ENCODE data around the gene BPI. TPM values are rescaled to one million over a fixed set of nuclear protein-coding genes. Genes with fewer than 3 reads are reported as not detected.

Gene BPI
- total RNA-seq, 2 donors from 2014 or later: not detected

DNA sequence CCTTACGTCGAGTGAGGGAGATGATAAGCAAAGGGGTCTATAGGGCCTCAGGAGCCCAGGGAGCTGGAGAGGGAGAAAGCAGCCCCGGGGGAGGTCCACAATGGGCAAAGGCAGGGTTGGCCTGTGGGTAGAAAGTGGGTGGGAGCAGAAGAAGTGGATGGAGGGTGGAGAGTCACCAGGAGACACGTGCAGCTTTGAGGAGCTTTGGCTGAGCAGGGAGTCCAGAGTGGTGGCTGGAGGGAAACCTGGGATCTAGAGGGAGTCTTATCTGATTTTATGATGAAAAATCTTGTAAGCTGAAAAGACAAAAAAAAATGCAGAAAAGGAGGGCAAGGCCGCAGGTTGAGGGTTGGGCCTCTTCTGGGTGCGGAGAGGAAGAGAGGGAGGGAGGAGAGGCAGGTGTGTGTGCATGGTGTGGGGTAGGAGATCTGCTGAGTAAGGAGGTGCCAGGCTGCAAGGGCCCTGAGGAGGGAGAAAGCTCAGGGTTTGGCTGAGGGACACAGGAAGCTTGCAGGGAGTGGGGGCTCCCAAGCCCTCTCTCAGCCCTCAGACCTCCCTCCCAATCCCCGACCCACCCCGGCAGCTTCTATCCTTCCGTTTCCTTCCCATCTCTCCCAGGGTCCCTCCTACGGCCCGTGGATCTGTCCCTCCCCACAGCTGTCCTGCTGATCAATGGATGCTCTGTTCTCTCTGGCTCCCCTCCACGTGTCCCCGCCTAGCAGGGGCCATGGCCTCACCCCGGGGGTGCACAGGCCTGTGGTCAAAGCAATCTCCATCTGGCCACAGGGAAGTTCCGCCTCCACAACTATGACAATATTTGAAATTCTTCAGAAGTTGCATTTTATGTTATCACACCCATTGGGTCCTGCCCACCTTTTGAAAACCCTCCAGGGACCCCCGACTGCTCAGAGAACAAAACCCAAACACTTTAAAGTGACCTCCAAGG lies 17.1 kb upstream of the BPI start:
- Mint-ChIP-seq H3K27me3 (peaks cover 26% of the 10 kb centered on the region), H3K27ac (no peak overlapping the region), H3K9me3 (no peaks in the 10 kb centered on the region), H3K4me3 (no peak overlapping the region), H3K36me3 (ENCODE audit: low read depth) (no peaks in the 10 kb centered on the region), H3K4me1 (no peaks in the 10 kb centered on the region)
- ATAC-seq (replicated peaks): no peak

DNA sequence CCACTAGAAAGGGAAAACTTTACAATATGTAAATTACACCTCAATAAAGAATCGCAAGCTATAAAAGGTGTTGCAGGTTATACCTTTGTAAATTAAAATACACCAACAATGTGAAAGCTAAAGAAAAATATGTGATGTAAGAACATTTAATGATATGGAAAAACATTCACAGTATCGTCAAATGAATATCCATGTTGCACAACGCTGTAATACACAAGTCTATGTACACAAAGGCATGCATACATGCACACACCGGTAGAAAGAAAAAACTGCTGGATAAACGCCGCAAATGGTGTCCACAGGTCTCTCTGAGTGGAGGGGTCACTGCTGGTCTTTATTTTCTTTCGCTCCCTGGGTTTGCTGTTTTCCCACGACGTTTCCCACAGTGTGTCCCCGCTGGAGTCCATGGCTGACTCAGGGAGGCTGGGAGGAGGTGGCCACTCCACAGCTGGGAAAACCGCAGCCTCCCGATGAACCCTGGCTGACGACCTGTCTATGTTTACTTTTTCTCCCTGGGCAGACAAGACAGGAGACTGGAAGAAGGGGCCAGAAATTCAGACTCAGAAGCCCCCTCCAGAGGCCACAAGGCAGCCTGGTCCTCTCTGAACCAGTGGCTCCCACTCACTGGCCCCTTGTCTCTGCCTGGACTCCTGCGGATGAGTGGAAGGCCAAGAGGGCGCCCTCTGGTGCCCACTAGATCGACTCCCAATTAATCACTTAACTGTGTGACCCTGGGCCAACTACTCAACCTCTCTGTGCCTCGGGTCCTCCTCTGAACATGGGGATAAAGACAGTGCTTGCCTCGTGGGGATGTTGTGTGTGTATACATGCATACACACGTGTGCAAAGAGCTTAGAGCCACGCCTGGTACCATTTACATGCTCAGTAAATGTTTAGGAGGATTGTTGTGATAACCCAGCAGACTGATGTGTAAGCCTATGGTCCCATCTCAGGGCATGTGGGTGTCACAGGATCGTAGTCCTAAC lies 12.8 kb upstream of the BPI start:
- Mint-ChIP-seq H3K36me3 (ENCODE audit: low read depth) (no peaks in the 10 kb centered on the region), H3K4me3 (no peak overlapping the region), H3K27ac (no peak overlapping the region), H3K9me3 (no peaks in the 10 kb centered on the region), H3K27me3 (peaks cover 38% of the 10 kb centered on the region), H3K4me1 (no peaks in the 10 kb centered on the region)
- no peak for ATAC-seq (replicated peaks)

- Mint-ChIP-seq H3K27me3 (peaks cover 32% of the 10 kb centered on the region), H3K9me3 (no peaks in the 10 kb centered on the region), H3K4me3 (no peak overlapping the region), H3K36me3 (ENCODE audit: low read depth) (no peaks in the 10 kb centered on the region), H3K4me1 (no peaks in the 10 kb centered on the region), H3K27ac (no peak overlapping the region)
- no peak for ATAC-seq (replicated peaks)
Observed at GRCh38 chr20:38291966-38292365, 12.0 kb upstream of the BPI start.

DNA sequence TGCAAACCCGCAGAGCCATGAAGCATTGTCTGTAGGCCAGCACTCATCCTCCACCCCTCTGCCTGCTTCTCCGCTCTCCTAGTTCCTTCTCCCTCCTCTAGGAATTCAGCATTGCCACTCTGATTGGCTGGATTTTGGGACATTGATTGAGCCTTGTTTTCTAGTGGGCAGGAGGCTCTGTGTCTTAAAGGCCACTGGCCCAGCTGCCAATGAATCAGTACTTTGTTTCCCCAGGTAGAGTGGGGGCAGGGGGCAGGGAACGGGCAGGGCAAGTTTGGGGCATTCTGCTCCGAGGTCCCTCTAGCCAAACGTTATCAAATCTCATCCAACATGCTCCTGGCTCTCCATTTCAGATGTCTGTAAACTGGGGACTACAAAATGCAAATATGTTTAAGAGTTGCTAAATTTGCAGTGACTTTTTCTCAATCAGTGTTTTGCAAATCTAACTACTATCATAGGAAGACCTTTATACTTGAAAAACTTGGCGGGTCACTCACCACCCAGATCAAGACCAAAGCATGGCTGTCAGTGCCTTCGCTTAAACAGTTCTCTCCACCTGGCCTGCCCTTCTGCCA lies 10.4 kb upstream of the BPI start:
- H3K4me1 Mint-ChIP-seq: no peaks in the 10 kb centered on the region
- no peak for ATAC-seq (replicated peaks)
- H3K4me3 Mint-ChIP-seq: no peak overlapping the region
- no peak overlapping the region for H3K27ac Mint-ChIP-seq
- H3K9me3 Mint-ChIP-seq: no peaks in the 10 kb centered on the region
- H3K27me3 Mint-ChIP-seq: peaks cover 22% of the 10 kb centered on the region
- H3K36me3 Mint-ChIP-seq (ENCODE audit: low read depth): no peaks in the 10 kb centered on the region

GRCh38 chr20:38294076-38294591 lies 9.8 kb upstream of the BPI start:
- no peak overlapping the region for H3K4me3 Mint-ChIP-seq
- H3K36me3 Mint-ChIP-seq (ENCODE audit: low read depth): no peaks in the 10 kb centered on the region

GRCh38 chr20:38295811-38296210 lies 8.1 kb upstream of the BPI start:
- Mint-ChIP-seq H3K4me3 (no peak overlapping the region), H3K27ac (no peak overlapping the region), H3K36me3 (ENCODE audit: low read depth) (no peaks in the 10 kb centered on the region), H3K4me1 (no peaks in the 10 kb centered on the region), H3K27me3 (peaks cover 22% of the 10 kb centered on the region), H3K9me3 (no peaks in the 10 kb centered on the region)
- ATAC-seq (replicated peaks): no peak

More at GRCh38 chr20:38294076-38294591, 9.8 kb upstream of the BPI start:
- Mint-ChIP-seq H3K27ac (no peak overlapping the region), H3K27me3 (peaks cover 18% of the 10 kb centered on the region), H3K4me1 (no peaks in the 10 kb centered on the region), H3K9me3 (no peaks in the 10 kb centered on the region)
- ATAC-seq (replicated peaks): no peak

- H3K9me3 Mint-ChIP-seq: no peaks in the 10 kb centered on the region
- no peaks in the 10 kb centered on the region for H3K4me1 Mint-ChIP-seq
- ATAC-seq (replicated peaks): no peak
- no peak overlapping the region for H3K27ac Mint-ChIP-seq
- no peak overlapping the region for H3K4me3 Mint-ChIP-seq
- no peaks in the 10 kb centered on the region for H3K36me3 Mint-ChIP-seq (ENCODE audit: low read depth)
- H3K27me3 Mint-ChIP-seq: peaks cover 23% of the 10 kb centered on the region
Observed at GRCh38 chr20:38296433-38296832, 7.5 kb upstream of the BPI start.

DNA sequence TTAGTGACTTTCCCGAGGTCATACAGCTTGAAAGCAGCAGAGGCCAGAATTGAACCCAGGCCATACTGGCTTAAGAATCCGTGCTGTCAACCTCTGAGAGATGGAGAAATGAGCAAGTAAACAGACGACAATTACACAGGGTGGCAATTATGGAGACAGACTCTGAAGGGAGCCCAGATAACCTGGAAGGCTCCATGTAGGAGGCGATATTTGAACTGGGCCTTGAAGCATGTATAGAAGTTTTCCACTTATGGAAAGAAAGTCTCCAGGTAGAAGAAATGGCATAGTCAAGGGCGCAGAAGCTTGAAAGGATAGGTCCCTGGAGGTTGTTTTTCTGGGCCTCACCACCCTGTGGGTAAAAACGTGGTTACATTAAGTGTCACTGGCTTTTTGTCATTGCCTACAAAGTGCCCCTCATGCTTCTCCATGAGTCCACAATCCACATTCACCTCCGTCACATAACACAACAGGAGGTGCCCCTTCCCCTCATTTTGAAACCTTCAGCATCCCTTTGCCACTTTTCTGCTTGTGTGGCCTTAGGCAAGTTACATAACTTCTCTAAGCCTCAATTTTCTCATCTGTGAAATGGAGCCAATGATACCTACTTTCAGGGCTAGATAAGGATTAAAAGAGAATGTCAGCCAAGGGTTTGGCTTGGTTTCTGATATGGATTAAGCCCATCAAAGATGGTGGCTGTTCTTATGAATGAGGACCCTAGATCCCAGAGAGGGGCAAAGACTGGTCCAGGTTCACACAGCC lies 5.9 kb upstream of the BPI start:
- Mint-ChIP-seq H3K27ac (no peak overlapping the region), H3K27me3 (peaks cover 28% of the 10 kb centered on the region), H3K4me3 (no peak overlapping the region), H3K9me3 (no peaks in the 10 kb centered on the region), H3K36me3 (ENCODE audit: low read depth) (no peaks in the 10 kb centered on the region), H3K4me1 (no peaks in the 10 kb centered on the region)
- ATAC-seq (replicated peaks): no peak

DNA sequence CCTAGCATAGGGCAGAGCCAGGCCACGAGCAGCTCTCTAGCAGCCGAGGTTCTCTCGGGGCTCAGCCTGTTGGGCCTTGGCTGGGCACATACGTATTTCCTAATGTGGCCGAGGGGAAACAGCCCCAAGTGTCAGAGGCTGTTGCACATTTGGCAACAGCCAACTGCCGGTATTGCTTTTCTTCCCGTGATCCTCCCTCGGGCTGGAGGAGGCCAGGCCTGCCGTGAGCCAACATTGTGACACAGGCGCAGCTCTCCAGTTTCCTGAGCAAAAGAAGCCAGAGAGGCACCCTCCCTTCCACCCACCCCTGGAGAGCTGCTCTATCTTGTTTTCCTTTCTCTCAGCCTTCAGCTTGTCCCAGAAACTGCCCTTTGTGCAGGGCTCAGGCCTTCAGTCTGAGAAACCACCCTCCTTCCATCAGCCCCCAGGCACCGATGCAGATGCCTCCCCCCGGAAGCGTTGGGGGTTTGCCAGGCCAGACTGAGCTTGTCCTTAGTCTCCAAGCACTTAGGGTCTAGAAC lies 5.1 kb upstream of the BPI start:
- Mint-ChIP-seq H3K27me3 (peaks cover 29% of the 10 kb centered on the region), H3K27ac (no peak overlapping the region), H3K4me3 (no peak overlapping the region), H3K36me3 (ENCODE audit: low read depth) (no peaks in the 10 kb centered on the region), H3K9me3 (no peaks in the 10 kb centered on the region), H3K4me1 (no peaks in the 10 kb centered on the region)
- no peak for ATAC-seq (replicated peaks)

DNA sequence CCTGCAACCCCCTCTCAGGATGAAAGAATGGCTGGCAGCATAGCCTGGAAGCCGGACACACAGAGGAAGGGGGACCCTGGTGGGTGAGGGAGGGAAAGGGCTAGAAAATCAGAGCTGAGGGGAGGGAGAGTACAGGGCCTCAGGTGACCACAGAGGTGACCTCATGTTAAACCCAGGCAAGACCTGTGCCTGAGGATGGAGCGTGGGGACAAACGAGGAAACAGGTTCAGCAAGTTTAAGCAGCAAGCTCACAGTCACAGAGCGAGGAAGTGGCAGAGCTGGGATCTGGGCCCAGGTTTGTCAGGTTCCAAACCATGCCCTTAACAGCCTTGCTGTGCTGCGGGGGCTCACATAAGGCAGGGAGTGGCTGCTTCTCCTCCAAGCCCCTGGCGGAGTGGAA lies 4.0 kb upstream of the BPI start:
- H3K36me3 Mint-ChIP-seq (ENCODE audit: low read depth): no peaks in the 10 kb centered on the region

DNA sequence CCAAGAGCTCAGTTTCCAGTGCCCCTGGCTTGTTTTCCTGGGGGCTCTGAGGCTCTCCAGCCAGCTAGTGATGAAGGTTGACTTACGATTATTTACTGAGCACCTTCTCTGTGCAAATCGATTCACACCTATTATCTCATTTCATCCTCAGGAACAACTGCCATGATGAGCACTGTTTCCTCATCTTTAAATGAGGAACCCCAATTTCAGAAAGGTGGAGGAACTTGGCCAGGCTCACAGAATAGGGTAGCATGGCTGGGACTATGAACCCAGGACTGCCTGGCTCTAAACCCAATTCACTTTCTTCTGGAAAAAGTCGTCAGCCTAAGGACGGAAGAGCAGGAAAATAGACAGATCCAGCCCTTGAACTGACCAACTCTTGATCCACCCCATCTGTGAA lies 3.5 kb upstream of the BPI start:
- H3K4me1 Mint-ChIP-seq: peaks cover 4% of the 10 kb centered on the region
- H3K27me3 Mint-ChIP-seq: peaks cover 36% of the 10 kb centered on the region
- H3K4me3 Mint-ChIP-seq: no peak overlapping the region
- H3K27ac Mint-ChIP-seq: no peak overlapping the region
- H3K36me3 Mint-ChIP-seq (ENCODE audit: low read depth): no peaks in the 10 kb centered on the region
- H3K9me3 Mint-ChIP-seq: no peaks in the 10 kb centered on the region
- ATAC-seq (replicated peaks): no peak

More for the DNA sequence above, 4.0 kb upstream of the BPI start:
- H3K4me3 Mint-ChIP-seq: no peak overlapping the region
- H3K4me1 Mint-ChIP-seq: peaks cover 4% of the 10 kb centered on the region
- no peak overlapping the region for H3K27ac Mint-ChIP-seq
- ATAC-seq (replicated peaks): no peak
- H3K27me3 Mint-ChIP-seq: peaks cover 36% of the 10 kb centered on the region
- H3K9me3 Mint-ChIP-seq: no peaks in the 10 kb centered on the region

GRCh38 chr20:38301309-38301708 lies 2.6 kb upstream of the BPI start:
- no peaks in the 10 kb centered on the region for H3K9me3 Mint-ChIP-seq

DNA sequence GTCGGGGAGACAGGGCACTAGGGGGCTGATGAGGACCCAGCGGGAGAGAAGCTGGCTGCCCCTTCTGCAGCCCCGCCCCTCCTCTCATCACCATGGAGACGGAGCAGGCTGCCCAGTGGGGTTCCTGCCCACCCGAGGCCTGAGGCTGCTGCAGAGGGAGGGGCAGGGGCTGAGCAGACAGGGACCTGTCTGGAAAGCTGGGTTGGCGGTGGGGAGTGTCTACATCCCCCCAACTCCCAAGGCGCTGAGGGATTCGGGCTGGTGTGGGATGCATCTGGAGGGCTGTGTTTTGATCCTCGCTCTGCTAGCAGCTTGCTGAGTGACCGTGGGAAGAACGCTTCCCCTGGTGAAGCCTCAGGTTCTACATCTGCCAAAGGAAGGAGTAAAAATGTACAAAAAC lies 1.2 kb upstream of the BPI start:
- Mint-ChIP-seq H3K27me3 (peaks cover 44% of the 10 kb centered on the region), H3K27ac (no peak overlapping the region), H3K4me1 (peaks cover 4% of the 10 kb centered on the region), H3K4me3 (no peak overlapping the region), H3K9me3 (no peaks in the 10 kb centered on the region), H3K36me3 (ENCODE audit: low read depth) (no peaks in the 10 kb centered on the region)
- ATAC-seq (replicated peaks): no peak

More at GRCh38 chr20:38301309-38301708, 2.6 kb upstream of the BPI start:
- peaks cover 4% of the 10 kb centered on the region for H3K4me1 Mint-ChIP-seq
- peaks cover 40% of the 10 kb centered on the region for H3K27me3 Mint-ChIP-seq
- no peak overlapping the region for H3K4me3 Mint-ChIP-seq
- no peaks in the 10 kb centered on the region for H3K36me3 Mint-ChIP-seq (ENCODE audit: low read depth)
- H3K27ac Mint-ChIP-seq: no peak overlapping the region
- peak; percentile 35 for ATAC-seq (replicated peaks)
